Colonic mucosa (tissue), 4 donors: Measurements from ENCODE around the gene CACNG6. TPM values are rescaled to one million over a fixed set of nuclear protein-coding genes. Genes with fewer than 3 reads are reported as not detected.

Experiments used
- DNase-seq: peaks from one replicate; pipeline ENCODE4 v3.0.0-alpha.2; 2020
- H3K27ac ChIP-seq: fragments of 200-600 bp; one replicate; pipeline ENCODE4 v1.8.0; 2021
- H3K27me3 ChIP-seq: fragments of 200-600 bp; one replicate; pipeline ENCODE4 v1.8.0; 2021
- H3K36me3 ChIP-seq: fragments of 200-600 bp; one replicate; pipeline ENCODE4 v1.8.0; 2021
- H3K4me1 ChIP-seq: fragments of 200-600 bp; one replicate; pipeline ENCODE4 v1.8.0; 2021; ENCODE audit warnings: mild to moderate bottlenecking
- H3K4me3 ChIP-seq: fragments of 200-600 bp; one replicate; pipeline ENCODE4 v1.8.0; 2021
- H3K9ac ChIP-seq, 2 donors: one replicate each; pipeline ENCODE4 v1.7.0; 2013; ENCODE audit warnings: control low read depth in 2 of 2, low read depth in 2 of 2, low read length in 2 of 2
- H3K9me3 ChIP-seq: fragments of 200-600 bp; one replicate; pipeline ENCODE4 v1.8.0; 2021
- intact Hi-C: fragments of 100-400 bp; cut with DNase I; formaldehyde crosslinking; loops from one replicate; pipeline ENCODE4 v1.14.1; 2022
- total RNA-seq, 2 donors: library from RNA; stranded (reverse); fragmentation: NEBNext Ultra II Directional in 1 of 2; extraction: Animal tissue kit (Norgen Biotek cat#: 25700) in 1 of 2; gene quantifications; one replicate each; pipeline ENCODE4 v1.2.1, GENCODE V29; 2021
- TF ChIP-seq, protein P1 (sequence below): fragments of 200-600 bp; IDR thresholded peaks from one replicate; pipeline ENCODE4 v1.8.0; 2022; ENCODE audit warnings: antibody characterized with exemption, mild to moderate bottlenecking
- donor health status: healthy.
- donor health status: DM: no; HTN: no; CAD: no.
- donor health status: DM: no; HTN: no; CAD: no.

Gene CACNG6
- total RNA-seq, 2 donors from 2014 or later, result not detected

DNA sequence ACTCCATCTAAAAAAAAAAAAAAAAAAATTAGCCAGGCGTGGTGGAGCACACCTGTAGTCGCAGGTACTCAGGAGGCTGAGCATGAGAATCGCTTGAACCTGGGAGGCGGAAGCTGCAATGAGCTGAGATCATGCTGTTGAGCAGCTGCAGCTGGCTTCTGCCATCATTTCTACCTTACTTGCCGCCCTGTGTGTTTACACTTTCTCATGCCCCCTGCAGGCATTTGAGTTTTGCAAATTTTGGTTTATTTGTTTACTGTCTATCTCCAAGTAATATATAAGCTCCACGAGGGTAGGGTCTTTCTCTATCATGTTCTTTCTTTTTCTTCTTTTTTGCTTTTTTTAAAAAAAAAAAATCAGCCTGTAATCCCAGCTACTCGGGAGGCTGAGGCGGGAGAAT is 18.0 kb downstream of the CACNG6 start:
- Histone ChIP-seq H3K27ac (no peak overlapping the region), H3K4me1 (no peaks in the 10 kb centered on the region), H3K4me3 (no peak overlapping the region), H3K27me3 (no peaks in the 10 kb centered on the region), H3K9me3 (no peaks in the 10 kb centered on the region), H3K9ac (no peak overlapping the region), H3K36me3 (no peaks in the 10 kb centered on the region)
- intact Hi-C loops, result no loop called here
- TF ChIP-seq, protein P1, sequence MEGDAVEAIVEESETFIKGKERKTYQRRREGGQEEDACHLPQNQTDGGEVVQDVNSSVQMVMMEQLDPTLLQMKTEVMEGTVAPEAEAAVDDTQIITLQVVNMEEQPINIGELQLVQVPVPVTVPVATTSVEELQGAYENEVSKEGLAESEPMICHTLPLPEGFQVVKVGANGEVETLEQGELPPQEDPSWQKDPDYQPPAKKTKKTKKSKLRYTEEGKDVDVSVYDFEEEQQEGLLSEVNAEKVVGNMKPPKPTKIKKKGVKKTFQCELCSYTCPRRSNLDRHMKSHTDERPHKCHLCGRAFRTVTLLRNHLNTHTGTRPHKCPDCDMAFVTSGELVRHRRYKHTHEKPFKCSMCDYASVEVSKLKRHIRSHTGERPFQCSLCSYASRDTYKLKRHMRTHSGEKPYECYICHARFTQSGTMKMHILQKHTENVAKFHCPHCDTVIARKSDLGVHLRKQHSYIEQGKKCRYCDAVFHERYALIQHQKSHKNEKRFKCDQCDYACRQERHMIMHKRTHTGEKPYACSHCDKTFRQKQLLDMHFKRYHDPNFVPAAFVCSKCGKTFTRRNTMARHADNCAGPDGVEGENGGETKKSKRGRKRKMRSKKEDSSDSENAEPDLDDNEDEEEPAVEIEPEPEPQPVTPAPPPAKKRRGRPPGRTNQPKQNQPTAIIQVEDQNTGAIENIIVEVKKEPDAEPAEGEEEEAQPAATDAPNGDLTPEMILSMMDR, result no peak
- no peak for DNase-seq

DNA sequence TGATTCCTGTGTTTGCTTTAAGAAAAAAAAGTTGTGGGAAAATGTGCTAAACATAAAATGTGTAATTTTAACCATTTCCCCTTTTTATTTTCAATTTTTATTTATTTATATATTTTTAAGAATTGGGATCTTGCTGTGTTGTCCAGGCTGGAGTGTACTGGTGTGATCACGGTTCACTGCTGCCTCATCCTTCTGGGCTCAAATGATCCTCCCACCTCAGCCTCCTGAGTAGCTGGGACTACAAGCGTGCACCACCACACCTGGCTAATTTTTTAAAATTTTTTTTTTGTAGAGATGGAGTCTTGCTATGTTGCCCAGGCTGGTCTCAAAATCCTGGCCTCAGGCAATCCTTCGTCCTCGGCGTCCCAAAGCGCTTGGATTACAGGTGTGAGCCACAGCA is 19.0 kb downstream of the CACNG6 start:
- H3K9ac ChIP-seq, result no peak overlapping the region
- intact Hi-C loops, result no loop called here
- no peak overlapping the region for H3K4me3 ChIP-seq
- TF ChIP-seq, protein P1, result no peak
- H3K9me3 ChIP-seq, result no peaks in the 10 kb centered on the region
- no peaks in the 10 kb centered on the region for H3K4me1 ChIP-seq
- DNase-seq, result no peak
- no peaks in the 10 kb centered on the region for H3K36me3 ChIP-seq
- no peaks in the 10 kb centered on the region for H3K27me3 ChIP-seq
- no peak overlapping the region for H3K27ac ChIP-seq

DNA sequence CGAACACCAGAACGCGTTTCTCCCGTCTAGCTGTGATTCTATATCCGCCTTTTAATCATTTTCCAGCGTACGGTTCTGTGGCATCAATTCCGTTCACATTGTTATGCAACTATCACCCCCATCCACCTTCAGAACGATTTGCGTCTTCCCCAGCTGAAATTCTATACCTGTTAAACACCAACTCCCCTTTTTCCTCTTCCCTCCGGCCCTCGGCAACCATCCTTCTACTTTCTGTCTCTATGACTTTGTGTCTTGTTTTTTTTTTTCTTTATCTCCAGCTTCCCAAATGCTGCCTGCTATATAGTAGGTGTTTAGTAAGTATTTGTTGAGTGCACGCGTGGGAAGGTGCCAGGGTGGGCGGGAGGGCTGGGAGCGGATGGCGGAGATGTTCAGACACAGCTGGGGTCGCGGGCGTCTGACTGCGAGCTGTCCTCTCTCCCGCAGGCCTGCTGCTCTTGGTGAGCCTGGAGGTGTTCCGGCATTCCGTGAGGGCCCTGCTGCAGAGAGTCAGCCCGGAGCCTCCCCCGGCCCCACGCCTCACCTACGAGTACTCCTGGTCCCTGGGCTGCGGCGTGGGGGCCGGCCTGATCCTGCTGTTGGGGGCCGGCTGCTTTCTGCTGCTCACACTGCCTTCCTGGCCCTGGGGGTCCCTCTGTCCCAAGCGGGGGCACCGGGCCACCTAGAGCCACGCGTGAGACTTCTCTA is 20.2 kb downstream of the CACNG6 start:
- no peak for DNase-seq
- no peak overlapping the region for H3K4me3 ChIP-seq
- no peak overlapping the region for H3K9ac ChIP-seq
- H3K27ac ChIP-seq, result no peak overlapping the region
- no peaks in the 10 kb centered on the region for H3K36me3 ChIP-seq
- no peaks in the 10 kb centered on the region for H3K27me3 ChIP-seq
- no peaks in the 10 kb centered on the region for H3K9me3 ChIP-seq
- TF ChIP-seq, protein P1, result no peak
- intact Hi-C loops, result no loop called here
- H3K4me1 ChIP-seq, result no peaks in the 10 kb centered on the region

DNA sequence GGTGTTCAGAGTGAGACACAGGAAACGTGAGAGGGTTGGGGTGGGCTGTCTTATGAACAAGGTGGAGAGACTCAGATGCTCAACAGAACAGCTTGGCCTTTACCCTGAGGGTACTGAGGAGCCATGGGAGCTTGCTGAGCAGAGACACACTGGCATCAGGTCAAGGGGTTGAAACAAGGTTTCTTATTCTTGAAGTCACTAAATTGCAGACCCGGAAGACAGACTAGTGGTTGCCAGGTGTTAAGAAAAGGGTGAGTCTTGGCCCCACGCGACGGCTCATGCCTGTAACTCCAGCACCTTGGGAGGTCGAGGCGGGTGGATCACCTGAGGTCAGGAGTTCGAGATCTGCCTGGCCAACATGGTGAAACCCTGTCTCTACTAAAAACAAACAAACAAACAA is 22.4 kb downstream of the CACNG6 start:
- Histone ChIP-seq H3K9ac (no peak overlapping the region), H3K4me3 (no peak overlapping the region), H3K36me3 (no peaks in the 10 kb centered on the region), H3K27me3 (no peaks in the 10 kb centered on the region), H3K4me1 (no peaks in the 10 kb centered on the region), H3K27ac (no peak overlapping the region), H3K9me3 (no peaks in the 10 kb centered on the region)
- TF ChIP-seq, protein P1, result no peak
- intact Hi-C loops, result no loop called here
- DNase-seq, result no peak

DNA sequence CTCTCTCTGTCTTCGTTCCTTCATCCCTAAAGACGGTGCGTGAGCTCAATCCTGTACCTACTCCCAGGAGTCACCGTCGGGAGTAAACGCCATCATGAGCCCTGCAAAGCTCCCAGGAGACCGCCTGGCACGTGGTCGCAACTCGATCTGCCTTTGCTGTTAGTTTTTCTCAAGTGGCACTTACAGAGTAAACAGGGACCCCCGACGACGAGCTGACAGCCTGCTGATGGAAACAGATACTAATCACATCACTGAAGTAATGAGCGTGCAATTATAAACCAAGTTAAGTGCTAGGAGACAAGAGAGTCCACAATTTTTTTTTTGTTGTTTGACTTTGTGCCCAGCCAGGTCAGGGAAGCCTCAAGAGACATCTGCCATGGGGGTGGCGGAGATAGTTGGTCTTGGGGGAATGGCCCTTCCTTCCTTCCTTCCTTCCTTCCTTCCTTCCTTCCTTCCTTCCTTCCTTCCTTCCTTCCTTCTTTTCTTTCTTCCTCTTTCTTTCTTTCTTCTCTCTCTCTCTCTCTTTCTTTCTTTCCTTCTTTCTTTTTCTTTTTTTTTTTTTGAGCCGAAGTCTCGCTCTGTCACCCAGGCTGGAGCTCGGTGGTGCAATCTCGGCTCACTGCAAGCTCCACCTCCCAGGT is 23.6 kb downstream of the CACNG6 start:
- DNase-seq, result no peak
- Histone ChIP-seq H3K27me3 (no peaks in the 10 kb centered on the region), H3K9ac (no peak overlapping the region), H3K36me3 (no peaks in the 10 kb centered on the region), H3K4me3 (no peak overlapping the region), H3K4me1 (no peaks in the 10 kb centered on the region), H3K27ac (no peak overlapping the region), H3K9me3 (no peaks in the 10 kb centered on the region)
- intact Hi-C loops, result no loop called here
- TF ChIP-seq, protein P1, result no peak
